ENCODE data around the gene CLN3. TPM values are rescaled to one million over a fixed set of nuclear protein-coding genes. Genes with fewer than 3 reads are reported as not detected.
"Not testable (repeated sequence)": the region's sequence is repeated elsewhere in the genome, so short reads cannot be mapped to it uniquely, and the experiment has no call there.

The CLN3 gene
- total and polyA plus RNA-seq, 9 of the 15 experiments (the other 6 are each of a cell fraction or from before 2014, with no cell fraction given): 2.5 to 27.1 (median 11.6) TPM

GRCh38 chr16:28527985-28528384 is 36.1 kb upstream of the CLN3 start:
- Histone ChIP-seq H3K9me3 (replicated peaks; ENCODE audit: control insufficient read depth, insufficient read depth, low read depth, low read length) (no peaks in the 10 kb centered on the region), H3K9ac (ENCODE audit: insufficient read depth in 1 of 2, low read depth in 2 of 2, low read length in 2 of 2) (no peak overlapping the region), H3K9me1 (ENCODE audit: control insufficient read depth, insufficient read depth, low read length) (no peaks in the 10 kb centered on the region), H3K4me2 (ENCODE audit: insufficient read depth, low read length) (no peak overlapping the region), H2AFZ (ENCODE audit: low read depth, low read length) (no peak overlapping the region), H4K20me1 (replicated peaks; ENCODE audit: control insufficient read depth, insufficient read depth, low read length) (no peaks in the 10 kb centered on the region), H3K36me3 (ENCODE audit: control insufficient read depth, insufficient read depth, low read length) (no peaks in the 10 kb centered on the region), H3K4me3 (no peak overlapping the region), H3K27me3 (ENCODE audit: control insufficient read depth in 2 of 2, insufficient read depth in 2 of 2, low read length in 2 of 2) (no peaks in the 10 kb centered on the region), H3K79me2 (ENCODE audit: control insufficient read depth, insufficient read depth, low read length) (no peaks in the 10 kb centered on the region), H3K27ac (ENCODE audit: extremely low read depth, low read depth, low read length) (no peak overlapping the region), H3K4me1 (replicated peaks in 1 of 2; ENCODE audit: control insufficient read depth in 2 of 2, insufficient read depth in 2 of 2, low read length in 2 of 2) (peaks cover 5 to 16% of the 10 kb centered on the region in 2 experiments; a peak in 3 of 5 replicates)
- no TSS peak for BruUV-seq (replicated peaks)
- WGBS (ENCODE audit: insufficient coverage, low coverage, missing lambda C conversion rate): 60% methylated on average over 5 of the region's 5 CpGs
- TF ChIP-seq XRCC5 (IDR thresholded peaks at IDR 0.05; ENCODE audit: low read depth, low read length) (no peak), NFXL1 (CRISPR knock-in tag; IDR thresholded peaks at IDR 0.05) (no peak), EP400 (IDR thresholded peaks at IDR 0.05) (no peak), NR1H2 (CRISPR knock-in tag; IDR thresholded peaks at IDR 0.05) (no peak)
- no peak for ATAC-seq
- ChIA-PET POLR2A (no interaction called here), CTCF (ENCODE audit: low intra/inter-chr PET ratio) (no interaction called here)
- in situ Hi-C loops (cut with MboI): loop anchor here (25.0 kb wide), 2 partner anchors 184 to 959 kb away; partner anchors contain the start of gene EIF3C
- intact Hi-C loops (cut with micrococcal nuclease): loop anchor here (10.0 kb wide), 1 partner anchor 253 kb away; no protein-coding TSS in a partner anchor
- no peak for FAIRE-seq
- DNase-seq (ENCODE audit: extremely low read depth in 1 of 4, low spot score in 3 of 4): no peak

GRCh38 chr16:28527100-28527785 is 35.4 kb upstream of the CLN3 start:
- H3K4me3 ChIP-seq; H3K9me3 ChIP-seq (replicated peaks; ENCODE audit: control insufficient read depth, insufficient read depth, low read depth, low read length); POLR2A ChIA-PET; ATAC-seq; H3K36me3 ChIP-seq (ENCODE audit: control insufficient read depth, insufficient read depth, low read length); CTCF ChIA-PET (ENCODE audit: low intra/inter-chr PET ratio); BruUV-seq (replicated peaks); H3K27me3 ChIP-seq (ENCODE audit: control insufficient read depth in 2 of 2, insufficient read depth in 2 of 2, low read length in 2 of 2); H3K79me2 ChIP-seq (ENCODE audit: control insufficient read depth, insufficient read depth, low read length); H3K9me1 ChIP-seq (ENCODE audit: control insufficient read depth, insufficient read depth, low read length); H3K9ac ChIP-seq (ENCODE audit: insufficient read depth in 1 of 2, low read depth in 2 of 2, low read length in 2 of 2); FAIRE-seq; H3K27ac ChIP-seq (ENCODE audit: extremely low read depth, low read depth, low read length); DNase-seq (ENCODE audit: extremely low read depth in 1 of 4, low spot score in 3 of 4); H3K4me2 ChIP-seq (ENCODE audit: insufficient read depth, low read length); H4K20me1 ChIP-seq (replicated peaks; ENCODE audit: control insufficient read depth, insufficient read depth, low read length): not testable (repeated sequence)
- Histone ChIP-seq H2AFZ (ENCODE audit: low read depth, low read length) (peak overlapping the region; percentile 4; the same call in 1 of the 2 replicates), H3K4me1 (replicated peaks in 1 of 2; ENCODE audit: control insufficient read depth in 2 of 2, insufficient read depth in 2 of 2, low read length in 2 of 2) (peaks cover 2 to 14% of the 10 kb centered on the region in 2 experiments; a peak in 3 of 5 replicates)
- in situ Hi-C loops (cut with MboI): loop anchor here (25.0 kb wide), 2 partner anchors 185 to 960 kb away; partner anchors contain the start of gene EIF3C
- intact Hi-C loops (cut with micrococcal nuclease): loop anchor here (10.0 kb wide), 1 partner anchor 252 kb away; no protein-coding TSS in a partner anchor
- WGBS (ENCODE audit: insufficient coverage, low coverage, missing lambda C conversion rate): 75% methylated on average over 6 of the region's 7 CpGs
